HUES64 (cell line): Measurements from ENCODE around the gene ACSL4.
"Not testable (repeated sequence)": the region's sequence is repeated elsewhere in the genome, so short reads cannot be mapped to it uniquely, and the experiment has no call there.

Experiments
- H3K27ac ChIP-seq: 2 replicates; pipeline ENCODE4 v1.7.0; 2013; ENCODE audit warnings: low read depth, low read length, inconsistent platforms
- H3K27me3 ChIP-seq: 2 replicates; pipeline ENCODE4 v1.6.1; 2013; ENCODE audit warnings: mild to moderate bottlenecking, low read length; ENCODE audit not compliant: insufficient read depth
- H3K36me3 ChIP-seq: 2 replicates; pipeline ENCODE4 v1.6.1; 2013; ENCODE audit warnings: mild to moderate bottlenecking, low read length; ENCODE audit not compliant: insufficient read depth
- H3K4me1 ChIP-seq: 2 replicates; pipeline ENCODE4 v1.6.1; 2013; ENCODE audit warnings: mild to moderate bottlenecking, low read length, moderate library complexity; ENCODE audit not compliant: insufficient read depth
- H3K4me3 ChIP-seq: 2 replicates; pipeline ENCODE4 v1.5.1; 2013; ENCODE audit warnings: mild to moderate bottlenecking, low read length, moderate library complexity
- H3K9ac ChIP-seq: 2 replicates; pipeline ENCODE4 v1.6.1; 2013; ENCODE audit warnings: mild to moderate bottlenecking, low read depth, low read length
- H3K9me3 ChIP-seq: 2 replicates; pipeline ENCODE4 v1.6.1; 2013; ENCODE audit warnings: low read depth, low read length; ENCODE audit not compliant: insufficient read depth
- WGBS: fragments of 150-250, 120-280 bp; methylation state at CpG from one replicate; pipeline ENCODE4 v1.1.7; 2013; ENCODE audit warnings: missing lambda C conversion rate; 5-methylcytosine and 5-hydroxymethylcytosine counted together

ACSL4 gene

DNA sequence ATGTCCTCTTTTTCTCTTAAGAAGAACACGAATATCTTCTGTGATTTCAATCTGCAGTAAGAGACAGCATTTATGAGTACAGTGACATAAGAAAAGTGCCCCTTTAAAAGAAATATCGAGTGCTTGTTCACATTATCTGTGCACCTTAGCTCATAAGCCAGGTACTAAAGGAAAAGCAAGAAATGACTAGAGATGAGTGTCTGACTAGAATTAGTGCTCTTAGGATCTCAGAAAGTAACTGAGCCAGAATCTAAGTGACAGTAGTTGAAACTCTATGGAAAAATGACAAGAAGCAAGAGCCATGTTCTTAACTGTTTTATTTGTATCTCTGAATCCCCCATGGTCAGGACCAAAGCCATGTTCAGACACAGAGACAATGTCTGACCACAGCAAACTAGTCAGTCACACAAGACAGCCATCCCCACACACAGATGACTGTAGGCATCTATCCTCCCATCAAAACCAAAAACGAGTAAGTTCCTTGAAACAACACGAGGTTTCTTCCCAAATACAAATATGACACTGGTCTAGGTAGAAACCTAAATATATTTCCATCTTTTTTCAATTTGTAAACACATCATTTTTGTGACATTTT, 36.8 kb downstream of the ACSL4 start:
- 91% methylated on average over 4 of the region's 4 CpGs for WGBS
- H3K4me1 ChIP-seq, result peaks cover 3% of the 10 kb centered on the region; the same call in 1 of the 2 replicates
- no peaks in the 10 kb centered on the region for H3K27me3 ChIP-seq

DNA sequence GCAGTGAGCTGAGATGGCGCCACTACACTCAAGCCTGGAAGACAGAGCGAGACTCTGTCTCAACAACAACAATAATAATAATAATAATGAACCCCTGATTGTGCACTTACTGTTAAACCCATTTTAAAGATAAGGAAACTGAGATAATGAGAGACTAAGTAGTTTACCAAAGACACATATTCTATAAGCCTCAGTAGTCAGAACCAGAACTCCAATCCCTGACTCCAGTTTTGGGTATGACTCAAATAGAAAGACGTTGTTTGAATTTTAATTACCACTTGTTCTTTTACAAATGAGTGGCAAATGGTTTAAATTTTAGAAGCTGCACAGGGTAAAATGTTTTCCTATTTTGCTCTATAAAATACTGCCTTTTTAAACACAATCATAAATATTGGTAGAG, 37.4 kb downstream of the ACSL4 start:
- WGBS, result 100% methylated on average over 1 of the region's 3 CpGs

More for the DNA sequence above, 36.8 kb downstream of the ACSL4 start:
- H3K9ac ChIP-seq, result no peak overlapping the region
- no peaks in the 10 kb centered on the region for H3K36me3 ChIP-seq
- H3K27ac ChIP-seq, result no peak overlapping the region
- no peaks in the 10 kb centered on the region for H3K9me3 ChIP-seq
- no peak overlapping the region for H3K4me3 ChIP-seq

DNA sequence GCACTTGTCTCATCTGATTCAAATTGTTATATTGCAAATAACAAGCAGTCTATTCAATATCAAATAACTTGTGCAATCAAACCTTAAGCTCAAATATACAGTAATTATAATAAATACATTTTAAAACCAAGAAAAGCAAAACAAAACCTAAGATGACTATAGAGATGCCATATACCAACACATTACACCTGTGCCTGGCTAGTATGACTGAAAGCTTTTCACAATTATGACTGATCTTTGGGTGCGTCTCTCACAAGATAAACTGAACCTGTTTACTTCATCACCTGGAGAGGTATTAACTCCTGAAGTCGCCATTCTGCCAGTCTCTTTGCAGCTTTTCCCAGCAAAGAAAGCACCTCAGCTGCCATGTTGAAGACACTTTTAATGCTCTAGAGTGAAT, 41.3 kb downstream of the ACSL4 start:
- no peaks in the 10 kb centered on the region for H3K27me3 ChIP-seq
- H3K36me3 ChIP-seq, result no peaks in the 10 kb centered on the region
- H3K27ac ChIP-seq, result no peak overlapping the region
- H3K4me3 ChIP-seq, result no peak overlapping the region
- no peaks in the 10 kb centered on the region for H3K9me3 ChIP-seq
- 98% methylated on average over 2 of the region's 2 CpGs for WGBS
- no peak overlapping the region for H3K9ac ChIP-seq
- no peaks in the 10 kb centered on the region for H3K4me1 ChIP-seq

More for the DNA sequence above, 37.4 kb downstream of the ACSL4 start:
- H3K4me3 ChIP-seq, result no peak overlapping the region
- H3K9ac ChIP-seq, result no peak overlapping the region
- H3K9me3 ChIP-seq, result no peaks in the 10 kb centered on the region
- H3K36me3 ChIP-seq, result no peaks in the 10 kb centered on the region
- H3K27me3 ChIP-seq, result no peaks in the 10 kb centered on the region
- peaks cover 3% of the 10 kb centered on the region; the same call in 1 of the 2 replicates for H3K4me1 ChIP-seq
- H3K27ac ChIP-seq, result no peak overlapping the region

DNA sequence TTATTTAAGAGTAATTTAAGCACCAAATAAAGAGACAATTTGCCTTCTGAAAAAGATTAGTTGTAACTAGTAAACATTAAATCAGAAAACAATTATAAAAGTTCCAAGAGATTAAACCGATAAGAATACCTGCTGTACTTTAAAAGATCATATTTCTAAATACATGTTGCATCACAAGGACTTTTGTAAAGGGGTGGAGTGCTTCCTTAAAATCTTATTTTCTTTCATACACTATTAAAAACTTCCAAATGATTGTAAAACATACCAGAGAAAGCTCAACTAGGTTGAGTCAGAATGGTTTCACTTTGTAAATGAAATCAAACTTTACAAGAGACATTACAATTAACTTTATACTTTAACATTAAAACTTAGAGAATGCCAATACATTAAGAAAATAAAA, 41.8 kb downstream of the ACSL4 start:
- H3K27ac ChIP-seq, result no peak overlapping the region
- H3K4me1 ChIP-seq, result no peaks in the 10 kb centered on the region
- no peak overlapping the region for H3K4me3 ChIP-seq
- H3K36me3 ChIP-seq, result no peaks in the 10 kb centered on the region
- H3K27me3 ChIP-seq, result no peaks in the 10 kb centered on the region
- H3K9ac ChIP-seq, result no peak overlapping the region
- WGBS, result no CpG with 5 or more reads among the region's 1 CpG
- H3K9me3 ChIP-seq, result no peaks in the 10 kb centered on the region

DNA sequence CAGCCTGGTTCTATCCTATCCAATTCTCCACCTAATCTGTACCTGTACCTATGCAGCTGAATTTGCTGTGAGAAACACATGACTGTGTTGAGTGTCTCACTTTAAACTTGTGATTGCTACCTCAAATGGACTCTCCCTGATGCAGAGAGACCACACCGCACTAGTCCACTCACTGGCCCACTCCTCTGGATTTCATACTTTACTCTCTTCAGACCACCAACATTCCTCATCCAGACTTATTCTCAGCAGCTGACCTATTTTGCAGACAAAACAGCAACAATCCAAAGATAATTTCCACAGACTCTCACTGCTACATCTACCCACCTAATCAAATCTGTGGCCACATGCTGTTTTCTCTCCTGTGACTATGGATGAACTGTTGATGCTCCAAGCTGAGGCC, 45.2 kb downstream of the ACSL4 start:
- Histone ChIP-seq H3K9ac (no peak overlapping the region), H3K36me3 (no peaks in the 10 kb centered on the region), H3K9me3 (no peaks in the 10 kb centered on the region), H3K27ac (no peak overlapping the region), H3K27me3 (no peaks in the 10 kb centered on the region), H3K4me3 (no peak overlapping the region), H3K4me1 (no peaks in the 10 kb centered on the region)
- 97% methylated on average over 1 of the region's 1 CpG for WGBS

DNA sequence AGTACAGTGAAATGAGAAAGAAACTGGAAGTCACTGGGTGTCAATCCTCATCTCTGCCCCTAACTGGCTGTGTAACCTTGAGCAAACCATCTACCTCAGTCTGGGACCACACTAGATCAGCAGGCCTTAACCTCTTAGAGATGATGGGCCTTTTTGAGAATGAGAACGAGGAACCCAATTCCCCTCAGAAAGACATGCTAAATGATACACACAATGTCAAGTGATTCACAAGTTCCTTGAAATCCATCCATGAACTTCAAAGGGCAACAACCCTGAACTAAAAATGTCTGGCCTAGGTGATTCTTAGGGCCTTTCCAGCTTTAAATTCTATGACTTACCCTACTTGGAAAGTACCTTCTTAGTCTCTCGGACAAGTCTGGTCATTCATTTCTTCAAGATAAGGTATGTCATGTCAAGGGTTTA, 47.4 kb downstream of the ACSL4 start:
- peaks cover 6% of the 10 kb centered on the region; the same call in 1 of the 2 replicates for H3K36me3 ChIP-seq
- H3K9ac ChIP-seq, result no peak overlapping the region

DNA sequence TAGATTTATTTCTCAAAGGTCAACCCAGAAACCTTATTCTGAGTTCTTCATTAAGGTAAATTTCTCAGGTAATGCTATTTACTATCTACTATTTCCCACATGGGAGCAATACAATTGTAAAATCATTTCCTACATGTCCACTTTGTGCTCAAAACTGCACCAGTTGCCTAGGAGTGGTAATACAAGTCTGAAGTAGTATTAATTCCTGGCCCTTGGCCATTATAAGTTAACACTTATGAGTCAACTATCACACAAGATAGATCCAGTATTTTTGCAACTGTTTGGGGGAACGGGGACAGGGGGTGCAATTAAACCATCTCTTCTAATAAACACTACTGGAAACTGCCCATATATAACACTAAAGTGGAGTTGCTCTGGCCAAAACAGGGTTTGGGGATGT, 48.9 kb downstream of the ACSL4 start:
- 83% methylated on average over 1 of the region's 1 CpG for WGBS

More for the DNA sequence above, 47.4 kb downstream of the ACSL4 start:
- Histone ChIP-seq H3K27me3 (no peaks in the 10 kb centered on the region), H3K4me1 (no peaks in the 10 kb centered on the region), H3K4me3 (no peak overlapping the region), H3K9me3 (no peaks in the 10 kb centered on the region), H3K27ac (no peak overlapping the region)
- WGBS, result 80% methylated on average over 1 of the region's 2 CpGs

DNA sequence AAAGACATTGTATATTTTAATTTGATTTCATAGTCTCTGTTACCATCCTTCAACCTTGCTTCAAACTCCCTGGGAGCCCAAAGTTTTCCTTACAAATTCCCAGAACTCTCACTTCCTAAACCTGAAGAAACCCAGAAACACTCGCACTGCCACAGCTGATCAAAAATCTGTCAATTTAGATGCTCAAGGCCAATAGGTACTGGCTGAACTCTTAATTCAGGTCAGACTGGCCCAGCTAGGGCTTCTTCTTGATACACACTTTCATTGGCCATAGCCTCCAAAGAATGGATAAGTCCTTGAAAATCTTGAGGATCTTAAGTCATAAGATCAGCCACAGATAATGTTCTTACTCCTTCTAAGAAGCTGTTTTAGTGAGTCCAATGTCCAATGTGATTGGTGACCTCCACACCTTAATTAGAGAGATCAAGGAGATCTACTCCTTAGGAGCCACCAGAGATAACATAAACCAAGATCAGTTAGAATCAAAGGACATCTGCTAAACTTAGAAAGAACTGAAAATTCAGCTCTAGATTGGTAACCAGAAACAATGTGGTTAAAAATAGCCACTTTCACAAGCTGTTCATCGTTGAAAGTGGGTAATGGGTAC, 51.5 kb downstream of the ACSL4 start:
- H3K36me3 ChIP-seq, result peaks cover 31% of the 10 kb centered on the region
- H3K4me1 ChIP-seq, result no peaks in the 10 kb centered on the region
- H3K4me3 ChIP-seq, result no peak overlapping the region
- no peaks in the 10 kb centered on the region for H3K9me3 ChIP-seq
- WGBS, result 97% methylated on average over 1 of the region's 2 CpGs
- no peaks in the 10 kb centered on the region for H3K27me3 ChIP-seq
- no peak overlapping the region for H3K27ac ChIP-seq
- no peak overlapping the region for H3K9ac ChIP-seq

More for the DNA sequence above, 48.9 kb downstream of the ACSL4 start:
- Histone ChIP-seq H3K27me3 (no peaks in the 10 kb centered on the region), H3K9ac (no peak overlapping the region), H3K27ac (no peak overlapping the region), H3K9me3 (no peaks in the 10 kb centered on the region), H3K36me3 (peaks cover 19% of the 10 kb centered on the region), H3K4me3 (no peak overlapping the region), H3K4me1 (no peaks in the 10 kb centered on the region)

DNA sequence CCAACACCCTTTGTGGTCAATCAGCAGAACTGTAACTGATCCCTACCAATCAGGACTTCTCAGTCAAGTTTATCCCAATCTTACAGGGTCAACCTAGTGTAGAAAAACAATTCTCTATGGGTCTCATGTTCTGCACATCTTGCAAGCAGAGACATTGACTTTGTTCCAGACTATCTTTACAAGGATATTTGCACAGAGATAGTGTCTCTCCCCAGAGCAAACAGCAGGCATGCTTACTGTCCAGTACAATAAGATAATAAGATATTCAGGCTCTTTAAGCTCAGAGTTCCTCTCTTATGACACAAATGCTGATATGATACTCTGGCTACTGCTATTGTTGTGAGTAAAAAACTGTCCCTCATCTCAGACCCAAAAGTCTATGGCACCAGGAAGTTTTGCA, 53.2 kb downstream of the ACSL4 start:
- Histone ChIP-seq H3K27me3 (no peaks in the 10 kb centered on the region), H3K4me3 (no peak overlapping the region), H3K27ac (no peak overlapping the region), H3K4me1 (no peaks in the 10 kb centered on the region), H3K9me3 (no peaks in the 10 kb centered on the region), H3K9ac (no peak overlapping the region), H3K36me3 (peaks cover 48% of the 10 kb centered on the region)

DNA sequence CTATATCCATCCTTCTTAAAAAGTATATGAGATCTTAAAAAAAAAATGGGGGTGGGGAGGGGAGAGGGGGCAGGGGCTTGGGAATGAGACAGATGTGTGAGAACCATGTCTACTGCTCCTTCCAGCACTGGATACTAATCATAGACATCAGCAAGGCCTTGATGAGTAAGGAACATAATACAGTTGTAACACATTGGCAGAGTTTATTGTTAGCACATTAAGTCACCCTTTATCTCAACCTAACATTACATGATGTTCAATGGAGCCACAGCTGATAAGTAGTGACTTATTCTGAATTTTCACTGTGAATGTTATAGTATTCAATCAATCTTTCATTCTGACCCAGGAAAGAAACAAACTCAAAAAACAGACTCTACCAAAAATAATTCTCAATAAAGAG, 60.8 kb downstream of the ACSL4 start:
- no peaks in the 10 kb centered on the region for H3K27me3 ChIP-seq
- H3K36me3 ChIP-seq, result peaks cover 51% of the 10 kb centered on the region
- no peak overlapping the region for H3K9ac ChIP-seq
- no peak overlapping the region for H3K4me3 ChIP-seq
- no peaks in the 10 kb centered on the region for H3K4me1 ChIP-seq
- H3K27ac ChIP-seq, result no peak overlapping the region
- no peaks in the 10 kb centered on the region for H3K9me3 ChIP-seq

DNA sequence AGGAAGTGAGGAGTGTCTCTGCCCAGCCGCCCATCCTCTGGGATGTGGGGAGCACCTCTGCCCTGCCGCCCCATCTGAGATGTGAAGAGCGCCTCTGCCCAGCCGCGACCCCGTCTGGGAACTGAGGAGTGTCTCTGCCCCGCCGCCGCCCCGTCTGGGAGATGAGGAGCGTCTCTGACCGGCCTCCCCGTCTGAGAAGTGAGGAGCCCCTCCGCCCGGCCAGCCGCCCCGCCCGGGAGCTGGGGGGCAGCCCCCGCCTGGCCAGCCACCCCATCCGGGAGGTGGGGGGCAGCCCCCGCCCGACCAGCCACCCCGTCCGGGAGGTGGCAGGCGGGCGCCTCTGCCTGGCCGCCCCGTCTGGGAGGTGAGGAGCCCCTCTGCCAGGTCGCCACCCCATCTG, 61.9 kb downstream of the ACSL4 start:
- H3K9ac ChIP-seq, H3K27me3 ChIP-seq, H3K4me3 ChIP-seq, H3K4me1 ChIP-seq, H3K27ac ChIP-seq, H3K9me3 ChIP-seq: not testable (repeated sequence)
- 95% methylated on average over 29 of the region's 29 CpGs for WGBS
- peaks cover 54% of the 10 kb centered on the region for H3K36me3 ChIP-seq

DNA sequence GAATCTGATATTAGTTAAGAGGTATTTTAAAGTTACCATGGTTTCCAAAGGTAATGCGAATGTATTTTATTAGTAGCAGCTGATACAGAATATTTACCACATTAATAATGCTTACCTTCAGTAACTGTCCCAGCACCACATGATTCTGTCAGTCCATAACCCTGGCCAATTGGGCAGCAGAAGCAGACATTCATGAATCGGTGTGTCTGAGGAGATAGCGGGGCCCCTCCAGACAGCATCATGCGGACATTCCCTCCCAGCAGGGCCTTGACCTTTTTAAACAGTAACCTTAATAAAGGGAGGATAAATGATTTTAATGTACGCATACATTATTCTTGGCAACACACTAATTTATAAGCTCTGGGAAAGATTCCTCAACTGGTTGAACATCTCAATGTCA, 65.1 kb downstream of the ACSL4 start:
- H3K9ac ChIP-seq, result no peak overlapping the region
- no peaks in the 10 kb centered on the region for H3K9me3 ChIP-seq
- no peak overlapping the region for H3K4me3 ChIP-seq
- no peaks in the 10 kb centered on the region for H3K27me3 ChIP-seq
- peaks cover 54% of the 10 kb centered on the region for H3K36me3 ChIP-seq
- no peak overlapping the region for H3K27ac ChIP-seq
- H3K4me1 ChIP-seq, result no peaks in the 10 kb centered on the region
- 88% methylated on average over 2 of the region's 5 CpGs for WGBS
